Tibial nerve (tissue), 3 donors: Measurements from ENCODE around the gene FLYWCH2.

ENCODE experiments used
- EP300 ChIP-seq, 2 donors: sonication (generic); formaldehyde crosslinking; IDR thresholded peaks; one replicate each; pipeline ENCODE4 v1.6.1; 2017; ENCODE audit warnings: antibody characterized with exemption in 2 of 2, mild to moderate bottlenecking in 1 of 2
- POLR2A ChIP-seq, 2 donors: fragments of 450-650 bp; IDR thresholded peaks; one replicate each; pipeline ENCODE4 v1.6.1; 2017; ENCODE audit warnings: antibody characterized with exemption in 2 of 2, mild to moderate bottlenecking in 2 of 2, moderate library complexity in 2 of 2

GRCh38 chr16:2913603-2914002, 30.6 kb downstream of the FLYWCH2 start:
- no peak for TF ChIP-seq EP300 (IDR thresholded peaks at IDR 0.05)
- TF ChIP-seq POLR2A (IDR thresholded peaks at IDR 0.05), result no peak
